PC-3 (cell line): ENCODE measurements around the gene CRABP2.
A peak's percentile ranks its signal among the peaks of the same experiment; 100 is the strongest.

Experiments used
- EZH2 ChIP-seq: fragments of 300-600 bp; sonication (generic); IDR thresholded peaks from one replicate; pipeline ENCODE4 v1.6.1; 2017; ENCODE audit warnings: antibody characterized with exemption, mild to moderate bottlenecking, low read length; ENCODE audit not compliant: unreplicated experiment
- EZH2phosphoT487 ChIP-seq: fragments of 300-600 bp; sonication (generic); IDR thresholded peaks from 2 replicates; pipeline ENCODE4 v1.6.1; 2018; ENCODE audit warnings: mild to moderate bottlenecking, antibody characterized with exemption, low read length, borderline replicate concordance
- TF ChIP-seq, protein P1 (sequence below): fragments of 300-600 bp; sonication (generic); conservative IDR thresholded peaks from 2 replicates; pipeline ENCODE4 v1.5.1; 2017; ENCODE audit warnings: antibody characterized with exemption, low read depth, mild to moderate bottlenecking, low read length

DNA sequence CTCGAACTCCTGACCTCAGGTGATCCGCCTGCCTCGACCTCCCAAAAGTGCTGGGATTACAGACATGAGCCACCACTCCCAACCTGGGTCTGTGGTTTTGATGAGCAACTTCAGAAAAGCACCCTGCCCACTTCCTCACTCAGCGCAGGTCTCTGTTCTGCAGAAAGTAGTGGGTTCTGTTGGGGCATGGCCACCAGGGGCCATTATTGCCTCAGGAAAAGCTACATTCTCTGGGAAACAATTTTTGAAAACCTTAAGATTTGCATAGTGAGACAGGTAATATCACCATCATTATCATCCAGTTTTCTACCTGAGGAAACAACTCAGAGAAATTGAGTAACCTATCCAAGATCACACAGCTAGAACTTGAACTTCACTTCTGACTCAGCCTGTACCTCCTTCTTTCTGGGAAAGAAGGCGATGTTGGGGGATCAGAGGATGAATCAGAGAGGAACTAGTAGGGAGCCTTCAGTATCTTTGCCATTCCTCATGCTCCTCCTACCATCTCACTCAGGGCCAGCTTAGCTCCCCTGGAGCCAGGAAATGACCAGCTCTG, 21.1 kb downstream of the CRABP2 start:
- TF ChIP-seq, protein P1, sequence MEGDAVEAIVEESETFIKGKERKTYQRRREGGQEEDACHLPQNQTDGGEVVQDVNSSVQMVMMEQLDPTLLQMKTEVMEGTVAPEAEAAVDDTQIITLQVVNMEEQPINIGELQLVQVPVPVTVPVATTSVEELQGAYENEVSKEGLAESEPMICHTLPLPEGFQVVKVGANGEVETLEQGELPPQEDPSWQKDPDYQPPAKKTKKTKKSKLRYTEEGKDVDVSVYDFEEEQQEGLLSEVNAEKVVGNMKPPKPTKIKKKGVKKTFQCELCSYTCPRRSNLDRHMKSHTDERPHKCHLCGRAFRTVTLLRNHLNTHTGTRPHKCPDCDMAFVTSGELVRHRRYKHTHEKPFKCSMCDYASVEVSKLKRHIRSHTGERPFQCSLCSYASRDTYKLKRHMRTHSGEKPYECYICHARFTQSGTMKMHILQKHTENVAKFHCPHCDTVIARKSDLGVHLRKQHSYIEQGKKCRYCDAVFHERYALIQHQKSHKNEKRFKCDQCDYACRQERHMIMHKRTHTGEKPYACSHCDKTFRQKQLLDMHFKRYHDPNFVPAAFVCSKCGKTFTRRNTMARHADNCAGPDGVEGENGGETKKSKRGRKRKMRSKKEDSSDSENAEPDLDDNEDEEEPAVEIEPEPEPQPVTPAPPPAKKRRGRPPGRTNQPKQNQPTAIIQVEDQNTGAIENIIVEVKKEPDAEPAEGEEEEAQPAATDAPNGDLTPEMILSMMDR, result peak; percentile 56
- TF ChIP-seq EZH2, result no peak
- no peak for TF ChIP-seq EZH2phosphoT487
